ENCODE results near the gene AGFG2. TPM values are rescaled to one million over a fixed set of nuclear protein-coding genes. Genes with fewer than 3 reads are reported as not detected.
A peak's percentile ranks its signal among the peaks of the same experiment; 100 is the strongest.

AGFG2 gene
- total RNA-seq, 1 experiment from 2014 or later: 30.4 TPM

DNA sequence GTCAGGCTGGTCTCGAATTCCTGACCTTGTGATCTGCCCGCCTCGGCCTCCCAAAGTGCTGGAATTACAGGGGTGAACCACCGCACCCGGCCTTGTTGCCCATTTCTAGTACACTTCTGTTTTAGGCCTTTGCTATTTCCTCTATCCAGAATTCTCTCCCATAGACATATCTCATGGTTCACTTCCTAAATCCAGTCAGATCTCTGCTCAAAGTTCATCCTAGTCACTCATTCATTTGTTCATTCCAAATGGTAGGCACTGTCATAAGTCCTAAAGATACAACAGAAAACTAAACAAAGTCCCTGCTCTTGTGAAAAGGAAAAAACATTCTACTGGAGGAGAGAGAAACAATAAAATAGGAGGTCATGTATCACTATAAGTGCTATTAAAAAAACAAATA is 71.0 kb downstream of the AGFG2 start:
- Histone ChIP-seq H3K4me2 (no peak overlapping the region), H3K79me2 (ENCODE audit: low read depth) (no peaks in the 10 kb centered on the region), H3K27me3 (ENCODE audit: insufficient read depth, low read depth) (no peaks in the 10 kb centered on the region), H3K27ac (no peak overlapping the region), H3K36me3 (ENCODE audit: low read depth) (no peaks in the 10 kb centered on the region), H3K9me2 (ENCODE audit: insufficient read depth) (no peaks in the 10 kb centered on the region), H3K4me3 (no peak overlapping the region), H3K4me1 (replicated peaks; ENCODE audit: insufficient read depth) (peaks cover 5% of the 10 kb centered on the region), H3K9me3 (ENCODE audit: insufficient read depth, low read depth) (no peaks in the 10 kb centered on the region), H4K20me1 (ENCODE audit: insufficient read depth) (no peaks in the 10 kb centered on the region), H2AFZ (no peak overlapping the region), H3F3A (ENCODE audit: insufficient read depth, low read depth) (peaks cover 15% of the 10 kb centered on the region; the same call in 1 of the 2 replicates)
- DNase-seq: no peak
- intact Hi-C loops (cut with micrococcal nuclease; ENCODE audit: unreplicated experiment): no loop called here
- ChIA-PET POLR2A (ENCODE audit: unreplicated experiment) (no interaction called here), CTCF (no interaction called here)
- TF ChIP-seq, protein P1, sequence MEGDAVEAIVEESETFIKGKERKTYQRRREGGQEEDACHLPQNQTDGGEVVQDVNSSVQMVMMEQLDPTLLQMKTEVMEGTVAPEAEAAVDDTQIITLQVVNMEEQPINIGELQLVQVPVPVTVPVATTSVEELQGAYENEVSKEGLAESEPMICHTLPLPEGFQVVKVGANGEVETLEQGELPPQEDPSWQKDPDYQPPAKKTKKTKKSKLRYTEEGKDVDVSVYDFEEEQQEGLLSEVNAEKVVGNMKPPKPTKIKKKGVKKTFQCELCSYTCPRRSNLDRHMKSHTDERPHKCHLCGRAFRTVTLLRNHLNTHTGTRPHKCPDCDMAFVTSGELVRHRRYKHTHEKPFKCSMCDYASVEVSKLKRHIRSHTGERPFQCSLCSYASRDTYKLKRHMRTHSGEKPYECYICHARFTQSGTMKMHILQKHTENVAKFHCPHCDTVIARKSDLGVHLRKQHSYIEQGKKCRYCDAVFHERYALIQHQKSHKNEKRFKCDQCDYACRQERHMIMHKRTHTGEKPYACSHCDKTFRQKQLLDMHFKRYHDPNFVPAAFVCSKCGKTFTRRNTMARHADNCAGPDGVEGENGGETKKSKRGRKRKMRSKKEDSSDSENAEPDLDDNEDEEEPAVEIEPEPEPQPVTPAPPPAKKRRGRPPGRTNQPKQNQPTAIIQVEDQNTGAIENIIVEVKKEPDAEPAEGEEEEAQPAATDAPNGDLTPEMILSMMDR (conservative IDR thresholded peaks at IDR 0.05): no peak
- no peak for TF ChIP-seq EZH2 (IDR thresholded peaks at IDR 0.05; ENCODE audit: low read depth)
- no TSS peak for BruUV-seq (replicated peaks)

DNA sequence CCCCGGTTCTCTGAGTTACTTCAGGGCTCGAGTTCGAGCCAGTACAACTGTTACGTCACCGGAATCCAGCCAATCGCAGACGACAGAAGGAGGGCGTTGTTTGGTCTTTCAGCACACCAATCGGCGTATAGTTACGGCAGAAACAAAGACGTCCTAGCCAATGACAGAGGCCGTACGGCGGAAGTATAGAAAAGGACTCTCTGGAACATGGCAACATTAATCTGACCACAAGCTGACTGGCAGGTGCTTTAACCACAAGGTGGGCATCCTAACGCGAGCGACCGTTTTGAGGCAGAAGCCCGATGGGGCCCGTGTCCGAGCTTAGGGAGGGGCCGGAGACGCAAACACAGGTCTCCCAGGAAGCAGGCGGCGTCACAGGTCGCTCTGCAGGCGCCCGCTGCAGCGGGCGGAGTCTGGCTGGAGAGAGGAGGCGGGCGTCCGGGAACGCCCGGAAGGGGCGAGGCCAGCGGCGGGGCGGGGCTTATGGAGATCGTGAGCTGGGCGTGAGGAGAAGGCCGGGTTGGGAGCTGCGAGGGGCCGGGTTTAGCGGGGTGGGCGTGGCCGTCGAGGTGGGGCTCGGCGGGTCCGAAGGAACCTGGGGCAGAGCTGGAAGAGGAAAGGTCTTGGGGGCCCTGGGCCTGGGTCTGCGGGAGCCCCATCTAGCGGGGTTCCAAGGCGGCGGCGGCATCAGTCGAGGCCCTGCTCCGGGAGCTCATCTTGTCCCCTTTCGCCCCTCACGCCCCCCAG is 73.2 kb downstream of the AGFG2 start, which contains the start of gene MOSPD3:
TSS of gene MOSPD3 (plus strand) at position 558 of the 747 bp plus-strand sequence. CDS start 252 bp downstream, outside the sequence.
- no peaks in the 10 kb centered on the region for H3K36me3 ChIP-seq (ENCODE audit: low read depth)
- no peaks in the 10 kb centered on the region for H3K79me2 ChIP-seq (ENCODE audit: low read depth)
- DNase-seq: peak; percentile 98 to 99
- no peaks in the 10 kb centered on the region for H3K9me3 ChIP-seq (ENCODE audit: insufficient read depth, low read depth)
- no peaks in the 10 kb centered on the region for H3K27me3 ChIP-seq (ENCODE audit: insufficient read depth, low read depth)
- H3K4me3 ChIP-seq: peak within 1 kb of the TSS; percentile 74
- H3K9me2 ChIP-seq (ENCODE audit: insufficient read depth): no peaks in the 10 kb centered on the region
- POLR2A ChIA-PET (ENCODE audit: unreplicated experiment): interaction anchor here (0.5 to 1.6 kb wide), 20 partner anchors 21 to 640 kb away, joined by 3 to 23 read pairs (median 5); partner anchors contain the start of genes FBXO24, POP7, SRRT and UFSP1
- peaks cover 5% of the 10 kb centered on the region for H3K4me1 ChIP-seq (replicated peaks; ENCODE audit: insufficient read depth)
- intact Hi-C loops (cut with micrococcal nuclease; ENCODE audit: unreplicated experiment): loop anchor here (1.0 to 2.0 kb wide), 2 partner anchors 26 to 61 kb away; partner anchors contain the start of genes FBXO24, GNB2 and LRCH4
- TF ChIP-seq, protein P1 (conservative IDR thresholded peaks at IDR 0.05): no peak
- no peak for TF ChIP-seq EZH2 (IDR thresholded peaks at IDR 0.05; ENCODE audit: low read depth)
- H4K20me1 ChIP-seq (ENCODE audit: insufficient read depth): no peaks in the 10 kb centered on the region
- peak within 1 kb of the TSS; percentile 86 for H2AFZ ChIP-seq
- H3F3A ChIP-seq (ENCODE audit: insufficient read depth, low read depth): peaks cover 15% of the 10 kb centered on the region; the same call in 1 of the 2 replicates
- BruUV-seq (replicated peaks): no TSS peak
- peak within 1 kb of the TSS; percentile 96 for H3K4me2 ChIP-seq
- CTCF ChIA-PET: interaction anchor here (0.6 to 1.7 kb wide), 6 partner anchors 21 to 190 kb away, joined by 3 to 12 read pairs (median 4); no protein-coding TSS in a partner anchor
- peak within 1 kb of the TSS; percentile 60 for H3K27ac ChIP-seq

DNA sequence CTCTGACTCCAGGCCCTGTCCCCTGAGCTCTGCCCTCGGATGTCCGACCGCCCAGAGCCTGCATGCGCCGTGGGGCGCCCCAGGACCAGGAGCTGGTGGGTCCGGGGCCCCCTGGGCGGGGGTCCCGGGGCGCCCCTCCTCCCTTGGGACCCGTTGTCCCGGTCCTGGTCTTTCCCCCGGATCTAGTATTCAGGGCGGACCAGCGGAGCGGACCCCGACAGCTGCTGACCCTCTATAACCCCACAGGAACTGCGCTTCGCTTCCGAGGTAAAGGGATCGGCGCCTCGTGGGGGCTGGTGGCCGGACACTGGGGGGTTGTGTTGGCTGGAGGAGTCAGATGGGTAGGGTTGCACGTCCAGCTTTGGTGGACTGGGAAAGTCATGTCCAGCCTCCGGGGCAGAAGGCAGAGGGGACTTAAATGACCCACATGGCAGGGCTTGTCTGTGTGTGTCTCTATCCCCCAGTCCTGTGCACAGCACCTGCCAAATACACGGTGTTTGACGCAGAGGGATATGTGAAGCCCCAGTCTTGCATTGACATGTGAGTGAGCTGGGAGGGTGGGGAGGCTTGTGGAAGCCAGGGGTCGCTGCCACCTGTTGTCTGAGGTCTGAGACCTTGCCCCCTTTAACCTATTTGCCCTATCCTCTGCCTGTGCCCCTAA is 73.9 kb downstream of the AGFG2 start:
- H3K4me2 ChIP-seq: peak overlapping the region; percentile 96
- no peaks in the 10 kb centered on the region for H4K20me1 ChIP-seq (ENCODE audit: insufficient read depth)
- CTCF ChIA-PET: interaction anchor here (0.5 to 1.7 kb wide), 6 partner anchors 11 to 189 kb away, joined by 3 to 12 read pairs (median 6); no protein-coding TSS in a partner anchor
- H3K9me2 ChIP-seq (ENCODE audit: insufficient read depth): no peaks in the 10 kb centered on the region
- no peaks in the 10 kb centered on the region for H3K9me3 ChIP-seq (ENCODE audit: insufficient read depth, low read depth)
- TSS peak; percentile 46 for BruUV-seq (replicated peaks)
- no peak overlapping the region for H3K27ac ChIP-seq
- H3K4me3 ChIP-seq: peak overlapping the region; percentile 74
- intact Hi-C loops (cut with micrococcal nuclease; ENCODE audit: unreplicated experiment): loop anchor here (1.0 to 2.0 kb wide), 2 partner anchors 27 to 60 kb away; partner anchors contain the start of genes FBXO24, GNB2 and LRCH4
- DNase-seq: no peak
- no peaks in the 10 kb centered on the region for H3K79me2 ChIP-seq (ENCODE audit: low read depth)
- no peaks in the 10 kb centered on the region for H3K27me3 ChIP-seq (ENCODE audit: insufficient read depth, low read depth)
- peaks cover 15% of the 10 kb centered on the region; the same call in 1 of the 2 replicates for H3F3A ChIP-seq (ENCODE audit: insufficient read depth, low read depth)
- no peaks in the 10 kb centered on the region for H3K36me3 ChIP-seq (ENCODE audit: low read depth)
- H3K4me1 ChIP-seq (replicated peaks; ENCODE audit: insufficient read depth): peaks cover 5% of the 10 kb centered on the region
- POLR2A ChIA-PET (ENCODE audit: unreplicated experiment): interaction anchor here (0.6 to 1.6 kb wide), 17 partner anchors 20 to 640 kb away, joined by 3 to 23 read pairs (median 5); partner anchors contain the start of genes FBXO24, POP7, SRRT and UFSP1
- TF ChIP-seq, protein P1 (conservative IDR thresholded peaks at IDR 0.05): no peak
- no peak for TF ChIP-seq EZH2 (IDR thresholded peaks at IDR 0.05; ENCODE audit: low read depth)
- peak overlapping the region; percentile 86 for H2AFZ ChIP-seq
